Neural progenitor cell (in vitro differentiated cells): ENCODE data around the gene CASK. TPM values are rescaled to one million over a fixed set of nuclear protein-coding genes. Genes with fewer than 3 reads are reported as not detected.

ENCODE experiments used
- DNase-seq: peaks from one replicate; pipeline ENCODE4 v3.0.0-alpha.2; 2016; ENCODE audit warnings: low spot score
- H2AFZ ChIP-seq: fragments of 200-600 bp; sonication (generic); replicated peaks from 2 replicates; pipeline ENCODE4 v1.6.1; 2016; ENCODE audit warnings: antibody characterized with exemption
- H3F3A ChIP-seq: fragments of 200-600 bp; sonication (generic); 2 replicates; pipeline ENCODE4 v1.6.1; 2016; ENCODE audit warnings: antibody characterized with exemption, low read depth
- H3K27ac ChIP-seq: fragments of 200-600 bp; sonication (generic); 2 replicates; pipeline ENCODE4 v1.5.1; 2016; ENCODE audit warnings: mild to moderate bottlenecking
- H3K27me3 ChIP-seq: fragments of 200-600 bp; sonication (generic); 2 replicates; pipeline ENCODE4 v1.6.1; 2016; ENCODE audit warnings: mild to moderate bottlenecking, moderate library complexity
- H3K36me3 ChIP-seq: fragments of 200-600 bp; sonication (generic); 2 replicates; pipeline ENCODE4 v1.5.1; 2016
- H3K4me1 ChIP-seq: fragments of 200-600 bp; sonication (generic); 2 replicates; pipeline ENCODE4 v1.6.1; 2016; ENCODE audit warnings: mixed run types
- H3K4me2 ChIP-seq: fragments of 200-600 bp; sonication (generic); 2 replicates; pipeline ENCODE4 v1.6.1; 2016
- H3K4me3 ChIP-seq: fragments of 200-600 bp; sonication (generic); 2 replicates; pipeline ENCODE4 v1.5.1; 2016
- H3K79me2 ChIP-seq: fragments of 200-600 bp; sonication (generic); 2 replicates; pipeline ENCODE4 v1.6.1; 2016; ENCODE audit warnings: low read depth
- H3K9ac ChIP-seq: fragments of 200-600 bp; sonication (generic); 2 replicates; pipeline ENCODE4 v1.6.1; 2016
- H3K9me3 ChIP-seq: fragments of 200-600 bp; sonication (generic); 2 replicates; pipeline ENCODE4 v1.5.1; 2016; ENCODE audit warnings: low read depth
- H4K20me1 ChIP-seq: fragments of 200-600 bp; sonication (generic); 2 replicates; pipeline ENCODE4 v1.6.1; 2016; ENCODE audit warnings: low read depth
- H3K27ac Mint-ChIP-seq: 3 replicates; pipeline ENCODE4 v1.8.0; 2021; ENCODE audit warnings: mixed read lengths
- H3K27me3 Mint-ChIP-seq: 2 replicates; pipeline ENCODE4 v1.8.0; 2022; ENCODE audit warnings: low read depth, mild to moderate bottlenecking, inconsistent platforms, moderate library complexity, mixed read lengths; ENCODE audit not compliant: insufficient read depth
- H3K36me3 Mint-ChIP-seq: 3 replicates; pipeline ENCODE4 v1.8.0; 2021; ENCODE audit warnings: mixed read lengths
- H3K4me1 Mint-ChIP-seq: 3 replicates; pipeline ENCODE4 v1.8.0; 2021; ENCODE audit warnings: mixed read lengths
- H3K4me3 Mint-ChIP-seq: 3 replicates; pipeline ENCODE4 v1.8.0; 2021; ENCODE audit warnings: mild to moderate bottlenecking, moderate library complexity, mixed read lengths
- H3K9me3 Mint-ChIP-seq: 3 replicates; pipeline ENCODE4 v1.8.0; 2020; ENCODE audit warnings: mixed read lengths
- CTCF ChIP-seq: fragments of 200-600 bp; sonication (generic); IDR thresholded peaks from 2 replicates; pipeline ENCODE4 v1.5.1; 2017; ENCODE audit warnings: antibody characterized with exemption, mild to moderate bottlenecking
- EZH2 ChIP-seq: fragments of 200-600 bp; sonication (generic); IDR thresholded peaks from 2 replicates; pipeline ENCODE4 v1.6.1; 2017; ENCODE audit warnings: antibody characterized with exemption, mild to moderate bottlenecking, moderate library complexity
- EZH2phosphoT487 ChIP-seq: fragments of 200-600 bp; sonication (generic); IDR thresholded peaks from 2 replicates; pipeline ENCODE4 v1.6.1; 2017; ENCODE audit warnings: antibody characterized with exemption
- total RNA-seq: library from RNA; depleted of rRNA; stranded (reverse); fragments of >200 nt; gene quantifications from 2 replicates; pipeline ENCODE4 v1.2.3, GENCODE V29; 2015; ENCODE audit warnings: low replicate concordance

Gene CASK
- total RNA-seq, 1 donor from 2014 or later = 85.4 TPM

GRCh38 chrX:41591906-41592305 is 331.4 kb downstream of the CASK start:
- no peak overlapping the region for H3K27ac Mint-ChIP-seq
- H3K27me3 ChIP-seq = no peaks in the 10 kb centered on the region
- no peaks in the 10 kb centered on the region for H3K36me3 Mint-ChIP-seq
- H3K9me3 ChIP-seq = peaks cover 4% of the 10 kb centered on the region
- no peak overlapping the region for H3K4me2 ChIP-seq
- H3K9me3 Mint-ChIP-seq = no peaks in the 10 kb centered on the region
- peaks cover 2% of the 10 kb centered on the region for H3K4me1 Mint-ChIP-seq
- no peaks in the 10 kb centered on the region for H3K4me1 ChIP-seq
- no peaks in the 10 kb centered on the region for H3K36me3 ChIP-seq
- no peaks in the 10 kb centered on the region for H3K79me2 ChIP-seq
- no peak for DNase-seq
- H3K4me3 ChIP-seq = no peak overlapping the region
- no peak for TF ChIP-seq EZH2
- peaks cover 4% of the 10 kb centered on the region for H3K27me3 Mint-ChIP-seq
- H3K9ac ChIP-seq = no peak overlapping the region
- no peak overlapping the region for H3K4me3 Mint-ChIP-seq
- H3K27ac ChIP-seq = no peak overlapping the region
- H4K20me1 ChIP-seq = no peaks in the 10 kb centered on the region
- H2AFZ ChIP-seq = no peak overlapping the region
- H3F3A ChIP-seq = no peaks in the 10 kb centered on the region

GRCh38 chrX:41590641-41591040 is 332.7 kb downstream of the CASK start:
- Histone ChIP-seq H3K4me1 (no peaks in the 10 kb centered on the region), H3K36me3 (no peaks in the 10 kb centered on the region), H3K27ac (no peak overlapping the region), H3K4me2 (no peak overlapping the region), H2AFZ (no peak overlapping the region), H3K9me3 (peaks cover 4% of the 10 kb centered on the region), H3F3A (no peaks in the 10 kb centered on the region), H3K4me3 (no peak overlapping the region), H3K9ac (no peak overlapping the region), H3K27me3 (no peaks in the 10 kb centered on the region), H3K79me2 (no peaks in the 10 kb centered on the region), H4K20me1 (no peaks in the 10 kb centered on the region)
- peaks cover 2% of the 10 kb centered on the region for H3K4me1 Mint-ChIP-seq
- TF ChIP-seq EZH2phosphoT487 (no peak), CTCF (no peak), EZH2 (no peak)
- H3K27ac Mint-ChIP-seq = no peak overlapping the region
- peaks cover 4% of the 10 kb centered on the region for H3K27me3 Mint-ChIP-seq
- no peak for DNase-seq
- no peaks in the 10 kb centered on the region for H3K36me3 Mint-ChIP-seq
- no peaks in the 10 kb centered on the region for H3K9me3 Mint-ChIP-seq
- H3K4me3 Mint-ChIP-seq = no peak overlapping the region

- Mint-ChIP-seq H3K4me3 (no peak overlapping the region), H3K36me3 (peaks cover 3% of the 10 kb centered on the region), H3K9me3 (no peaks in the 10 kb centered on the region), H3K27me3 (peaks cover 4% of the 10 kb centered on the region), H3K27ac (no peak overlapping the region), H3K4me1 (peaks cover 2% of the 10 kb centered on the region)
- H4K20me1 ChIP-seq = no peaks in the 10 kb centered on the region
- H3K27me3 ChIP-seq = no peaks in the 10 kb centered on the region
- H3K4me3 ChIP-seq = no peak overlapping the region
- H3K4me2 ChIP-seq = no peak overlapping the region
- no peaks in the 10 kb centered on the region for H3F3A ChIP-seq
- no peak for DNase-seq
- H3K9ac ChIP-seq = no peak overlapping the region
- no peak overlapping the region for H3K27ac ChIP-seq
- peaks cover 4% of the 10 kb centered on the region for H3K9me3 ChIP-seq
- no peak overlapping the region for H2AFZ ChIP-seq
- H3K79me2 ChIP-seq = no peaks in the 10 kb centered on the region
- H3K36me3 ChIP-seq = no peaks in the 10 kb centered on the region
- no peaks in the 10 kb centered on the region for H3K4me1 ChIP-seq
- TF ChIP-seq EZH2phosphoT487 = no peak
- no peak for TF ChIP-seq EZH2
- TF ChIP-seq CTCF = no peak
Observed at GRCh38 chrX:41589634-41590270, 333.6 kb downstream of the CASK start.

GRCh38 chrX:41588271-41588670 is 335.1 kb downstream of the CASK start:
- H4K20me1 ChIP-seq = no peaks in the 10 kb centered on the region
- no peaks in the 10 kb centered on the region for H3F3A ChIP-seq
- H3K27me3 ChIP-seq = no peaks in the 10 kb centered on the region
- peaks cover 4% of the 10 kb centered on the region for H3K9me3 ChIP-seq
- no peak overlapping the region for H3K27ac ChIP-seq
- Mint-ChIP-seq H3K27ac (no peak overlapping the region), H3K36me3 (peaks cover 6% of the 10 kb centered on the region), H3K4me1 (peaks cover 2% of the 10 kb centered on the region), H3K4me3 (no peak overlapping the region), H3K27me3 (peaks cover 4% of the 10 kb centered on the region), H3K9me3 (no peaks in the 10 kb centered on the region)
- no peak overlapping the region for H3K4me2 ChIP-seq
- no peak for DNase-seq
- H2AFZ ChIP-seq = no peak overlapping the region
- TF ChIP-seq EZH2phosphoT487 (no peak), EZH2 (no peak), CTCF (no peak)
- no peaks in the 10 kb centered on the region for H3K36me3 ChIP-seq
- no peak overlapping the region for H3K4me3 ChIP-seq
- no peaks in the 10 kb centered on the region for H3K79me2 ChIP-seq
- no peaks in the 10 kb centered on the region for H3K4me1 ChIP-seq
- H3K9ac ChIP-seq = no peak overlapping the region
